ENCODE data around the gene UNC50.
A peak's percentile ranks its signal among the peaks of the same experiment; 100 is the strongest.

Gene UNC50

DNA sequence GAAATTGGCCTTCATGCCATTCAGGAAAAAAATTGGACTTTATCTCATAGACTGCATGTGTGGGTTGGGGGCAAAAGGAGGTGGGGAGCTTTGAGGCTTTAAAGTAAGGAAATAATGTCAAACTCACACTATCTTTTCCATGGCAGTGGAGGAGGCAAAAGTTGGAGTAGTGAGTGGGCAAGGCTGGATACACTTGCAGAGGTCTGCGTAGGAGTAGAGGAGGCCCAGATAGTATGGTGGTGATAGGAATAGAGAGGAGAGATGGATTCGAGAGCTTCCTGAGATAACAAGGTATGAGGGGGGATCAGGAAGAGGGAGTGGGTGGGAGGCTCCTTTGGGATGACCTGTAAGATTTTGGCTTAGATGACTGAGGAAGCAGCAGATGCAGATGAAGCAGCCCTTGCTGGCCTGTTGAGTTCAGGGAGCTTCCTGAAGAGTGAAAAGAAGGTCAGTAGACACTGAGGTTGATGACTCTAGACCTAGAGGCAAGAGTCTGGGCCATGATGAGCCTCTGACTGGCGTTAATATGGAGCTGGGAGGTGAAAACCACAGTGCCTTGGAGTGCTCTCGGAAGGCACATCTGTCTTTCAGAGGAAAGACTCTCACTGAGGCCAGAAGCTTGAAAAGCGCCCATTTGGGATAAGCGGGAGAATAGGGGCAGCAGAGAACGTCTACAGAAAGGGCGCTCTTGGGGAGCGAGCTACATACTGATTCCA is 5.8 kb downstream of the UNC50 start:
- TF ChIP-seq, protein P1, sequence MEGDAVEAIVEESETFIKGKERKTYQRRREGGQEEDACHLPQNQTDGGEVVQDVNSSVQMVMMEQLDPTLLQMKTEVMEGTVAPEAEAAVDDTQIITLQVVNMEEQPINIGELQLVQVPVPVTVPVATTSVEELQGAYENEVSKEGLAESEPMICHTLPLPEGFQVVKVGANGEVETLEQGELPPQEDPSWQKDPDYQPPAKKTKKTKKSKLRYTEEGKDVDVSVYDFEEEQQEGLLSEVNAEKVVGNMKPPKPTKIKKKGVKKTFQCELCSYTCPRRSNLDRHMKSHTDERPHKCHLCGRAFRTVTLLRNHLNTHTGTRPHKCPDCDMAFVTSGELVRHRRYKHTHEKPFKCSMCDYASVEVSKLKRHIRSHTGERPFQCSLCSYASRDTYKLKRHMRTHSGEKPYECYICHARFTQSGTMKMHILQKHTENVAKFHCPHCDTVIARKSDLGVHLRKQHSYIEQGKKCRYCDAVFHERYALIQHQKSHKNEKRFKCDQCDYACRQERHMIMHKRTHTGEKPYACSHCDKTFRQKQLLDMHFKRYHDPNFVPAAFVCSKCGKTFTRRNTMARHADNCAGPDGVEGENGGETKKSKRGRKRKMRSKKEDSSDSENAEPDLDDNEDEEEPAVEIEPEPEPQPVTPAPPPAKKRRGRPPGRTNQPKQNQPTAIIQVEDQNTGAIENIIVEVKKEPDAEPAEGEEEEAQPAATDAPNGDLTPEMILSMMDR (IDR thresholded peaks at IDR 0.05; ENCODE audit: low read depth, low read length): no peak

DNA sequence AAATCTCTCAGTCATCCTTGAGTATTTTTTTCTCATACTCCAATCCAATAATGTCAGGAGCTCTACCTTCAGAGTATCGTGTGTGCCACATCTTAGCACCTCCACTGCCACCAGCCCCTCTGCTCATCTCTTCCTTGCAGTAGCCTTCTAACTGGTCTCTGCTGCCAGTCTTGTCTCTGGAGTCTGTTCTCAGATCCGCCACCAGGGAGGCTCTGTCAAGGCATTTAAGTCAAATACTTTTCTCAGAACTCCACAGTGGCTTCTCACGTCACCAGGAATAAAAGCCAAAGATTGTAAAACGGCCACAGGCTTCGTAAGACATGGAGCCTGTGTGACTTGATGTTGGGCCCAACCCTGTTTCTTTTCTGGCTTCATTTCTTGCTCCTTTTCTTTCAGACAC is 7.1 kb downstream of the UNC50 start:
- no peak for DNase-seq (ENCODE audit: extremely low read depth, low read depth)
- TF ChIP-seq, protein P1 (IDR thresholded peaks at IDR 0.05; ENCODE audit: low read depth, low read length): no peak

More for the DNA sequence above, 5.8 kb downstream of the UNC50 start:
- DNase-seq (ENCODE audit: extremely low read depth, low read depth): no peak

GRCh38 chr2:98617149-98617548 is 8.8 kb downstream of the UNC50 start:
- no peak for DNase-seq (ENCODE audit: extremely low read depth, low read depth)
- TF ChIP-seq, protein P1 (IDR thresholded peaks at IDR 0.05; ENCODE audit: low read depth, low read length): no peak

GRCh38 chr2:98623657-98624056 is 15.3 kb downstream of the UNC50 start:
- TF ChIP-seq, protein P1 (IDR thresholded peaks at IDR 0.05; ENCODE audit: low read depth, low read length): no peak
- peak; percentile 15 for DNase-seq (ENCODE audit: extremely low read depth, low read depth)

DNA sequence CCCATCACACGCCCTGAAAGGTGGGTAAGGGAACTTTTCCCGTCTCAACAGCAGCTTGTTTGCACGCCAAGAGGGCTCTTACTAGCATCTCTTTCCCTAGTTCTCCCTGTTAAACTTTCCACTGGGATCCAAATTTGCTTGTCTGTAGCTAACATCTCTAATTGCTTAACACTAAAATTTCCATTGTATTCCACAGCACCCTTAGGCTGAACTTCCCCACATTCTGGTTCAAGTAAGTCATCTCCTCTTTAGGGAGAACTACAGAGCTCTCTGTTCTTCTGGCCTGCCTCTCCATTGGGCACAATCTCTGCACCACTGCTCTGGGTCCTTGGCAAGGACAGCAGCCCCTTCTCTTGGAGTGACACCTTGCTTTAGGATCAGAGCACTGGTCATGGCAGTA is 24.0 kb downstream of the UNC50 start:
- DNase-seq (ENCODE audit: extremely low read depth, low read depth): no peak

GRCh38 chr2:98634406-98635092 is 26.2 kb downstream of the UNC50 start:
- DNase-seq (ENCODE audit: extremely low read depth, low read depth): no peak
- TF ChIP-seq, protein P1 (IDR thresholded peaks at IDR 0.05; ENCODE audit: low read depth, low read length): peak; percentile 20

More for the DNA sequence above, 24.0 kb downstream of the UNC50 start:
- TF ChIP-seq, protein P1 (IDR thresholded peaks at IDR 0.05; ENCODE audit: low read depth, low read length): no peak
